Activated naive CD4-positive, alpha-beta T cell treated with Interleukin-2 at 50 U/mL for 16 hours (primary cell): Measurements from ENCODE around the gene KDM4C.

ENCODE experiments used
- DNase-seq: peaks from one replicate; pipeline ENCODE4 v3.0.0-alpha.2; 2020

The KDM4C gene

DNA sequence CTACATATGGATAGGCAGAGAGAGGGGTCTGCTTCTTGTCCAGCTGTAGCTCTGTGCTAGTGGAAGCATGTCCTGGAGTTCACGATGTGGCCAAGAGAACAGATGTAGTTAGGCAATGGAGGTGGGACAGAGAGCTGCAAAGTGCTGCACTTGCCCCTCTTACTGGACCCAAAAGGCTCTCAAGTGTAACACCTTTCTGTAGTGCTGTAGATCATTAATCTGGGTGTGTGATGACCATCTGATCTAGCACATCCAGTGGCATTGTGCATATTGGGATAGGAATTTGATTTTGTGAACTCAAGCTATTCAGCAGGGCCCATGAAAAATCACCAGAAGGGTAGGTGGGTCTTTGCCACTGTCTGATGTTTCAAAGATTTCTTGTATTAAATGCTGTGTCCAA is 151.4 kb downstream of the KDM4C start:
- DNase-seq, result no peak

GRCh38 chr9:6910032-6910431 is 152.3 kb downstream of the KDM4C start:
- DNase-seq, result no peak

- no peak for DNase-seq
Observed at GRCh38 chr9:6910497-6910896, 152.7 kb downstream of the KDM4C start.

DNA sequence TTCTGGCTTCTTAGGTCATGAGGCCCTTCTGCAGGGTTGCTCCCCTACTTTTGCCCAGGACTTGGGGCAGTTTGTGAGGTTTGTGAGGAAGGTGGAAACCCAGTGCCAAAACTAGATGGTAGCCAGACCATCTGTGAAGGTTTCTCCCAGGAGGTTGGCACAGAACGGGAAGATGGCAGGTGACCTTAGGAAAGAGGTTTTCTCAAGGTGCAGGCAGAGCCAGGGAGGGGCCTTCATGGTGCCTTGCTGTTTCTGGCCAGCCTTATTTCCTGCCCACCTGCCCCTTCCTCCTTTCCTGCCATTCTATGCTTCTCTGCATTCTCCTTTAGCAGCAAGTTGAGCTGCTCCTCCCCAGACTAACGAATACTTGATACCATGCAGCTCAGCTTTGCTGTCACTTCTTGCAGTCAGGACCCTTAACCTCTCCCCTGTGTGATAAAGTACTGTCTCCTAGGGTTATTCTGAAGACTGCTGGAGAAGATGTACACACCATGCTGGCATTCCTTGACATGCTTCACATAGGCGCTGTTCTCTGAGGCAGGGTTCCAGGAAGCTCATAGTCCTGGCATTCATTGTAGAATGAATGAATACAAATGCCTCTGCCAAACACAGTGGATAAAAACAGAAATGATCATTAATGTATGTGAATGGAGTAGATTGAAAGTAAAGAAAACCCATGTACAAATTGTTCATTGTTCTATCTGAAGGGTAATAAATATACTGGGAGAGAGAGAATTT is 154.3 kb downstream of the KDM4C start:
- no peak for DNase-seq

- no peak for DNase-seq
Observed at GRCh38 chr9:6915635-6916034, 157.9 kb downstream of the KDM4C start.

- DNase-seq, result no peak
Observed at GRCh38 chr9:6917162-6917561, 159.4 kb downstream of the KDM4C start.

DNA sequence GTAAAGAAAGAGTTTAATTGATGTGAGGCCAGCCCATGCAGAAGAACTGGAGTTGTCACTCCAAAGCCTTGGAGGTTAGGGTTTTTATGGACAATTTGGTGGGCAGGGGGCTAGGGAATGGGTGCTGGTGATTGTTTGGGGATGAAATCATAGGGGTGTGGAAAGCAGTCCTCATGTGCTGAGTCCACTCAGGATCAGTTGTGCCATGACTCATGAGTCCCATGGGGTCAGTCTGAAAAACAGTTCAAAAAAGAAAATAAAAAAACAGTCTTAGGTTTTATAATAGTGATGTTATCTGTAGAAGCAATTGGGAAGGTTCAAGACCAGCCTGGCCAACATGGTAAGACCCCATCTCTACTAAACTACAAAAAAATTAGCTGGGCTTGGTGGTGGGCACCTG is 162.3 kb downstream of the KDM4C start:
- no peak for DNase-seq

DNA sequence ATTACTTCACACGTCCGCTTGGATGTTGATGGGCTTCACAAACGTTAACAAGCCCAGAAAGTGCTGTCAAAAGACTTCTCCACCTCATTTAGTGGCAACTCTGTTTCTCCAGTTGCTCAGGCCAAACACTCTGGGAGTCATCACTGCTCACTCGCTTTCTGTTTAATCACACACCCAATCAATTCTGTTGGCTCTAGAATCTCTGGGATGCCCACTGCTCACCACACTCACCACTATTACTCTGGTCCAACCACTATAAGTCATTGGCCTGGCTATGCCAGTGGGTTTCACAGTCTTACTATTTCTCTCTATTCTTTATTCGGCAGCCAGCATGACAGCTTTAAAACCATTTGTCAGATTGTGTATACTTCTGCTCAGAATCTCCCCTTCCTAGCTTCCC is 163.5 kb downstream of the KDM4C start:
- no peak for DNase-seq

DNA sequence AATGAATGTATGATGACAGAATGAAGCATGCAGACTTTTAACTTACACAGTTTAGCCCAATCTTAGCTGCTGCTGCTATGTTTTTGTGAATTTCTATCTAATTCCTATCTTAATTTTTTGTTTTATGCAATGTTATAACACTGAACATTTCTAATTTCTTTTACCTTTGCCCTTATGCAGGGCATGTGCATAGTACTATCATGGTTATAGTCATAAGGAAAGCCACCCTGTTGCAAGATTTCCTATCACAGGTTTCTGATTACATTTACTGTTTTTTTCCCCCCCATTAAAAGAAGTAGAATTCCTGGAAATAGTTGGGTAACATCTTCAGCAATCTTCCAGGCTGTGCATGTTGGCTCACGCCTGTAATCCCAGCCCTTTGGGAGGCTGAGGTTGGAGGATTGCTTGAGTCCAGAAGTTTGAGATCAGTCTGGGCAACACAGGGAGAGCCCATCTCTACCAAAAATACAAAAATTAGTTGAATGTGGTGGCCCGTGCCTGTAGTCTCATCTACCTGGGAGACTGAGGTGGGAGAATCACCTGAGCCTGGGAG is 164.4 kb downstream of the KDM4C start:
- DNase-seq, result no peak

- no peak for DNase-seq
Observed at GRCh38 chr9:6922680-6923079, 164.9 kb downstream of the KDM4C start.

- no peak for DNase-seq
Observed at GRCh38 chr9:6923086-6923485, 165.3 kb downstream of the KDM4C start.

DNA sequence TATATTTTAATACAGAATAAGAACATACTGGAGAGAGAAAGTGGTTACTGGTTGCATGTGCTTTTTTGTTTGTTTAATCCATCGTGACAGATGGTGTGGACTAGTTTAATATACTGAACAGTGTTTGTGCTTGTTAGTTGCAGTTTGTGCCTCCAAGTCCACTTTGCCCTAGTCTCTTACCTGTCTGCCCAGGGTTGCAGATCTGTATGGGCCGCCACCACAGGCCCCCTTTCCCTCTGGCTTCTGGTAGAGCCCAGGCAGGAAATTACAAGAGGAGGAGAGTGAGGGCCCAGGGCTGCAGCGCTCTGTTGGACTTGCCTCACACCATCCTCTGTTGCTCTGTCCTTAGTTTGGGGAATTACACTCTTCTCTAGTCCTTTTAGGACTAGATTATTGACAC is 166.4 kb downstream of the KDM4C start:
- DNase-seq, result no peak

DNA sequence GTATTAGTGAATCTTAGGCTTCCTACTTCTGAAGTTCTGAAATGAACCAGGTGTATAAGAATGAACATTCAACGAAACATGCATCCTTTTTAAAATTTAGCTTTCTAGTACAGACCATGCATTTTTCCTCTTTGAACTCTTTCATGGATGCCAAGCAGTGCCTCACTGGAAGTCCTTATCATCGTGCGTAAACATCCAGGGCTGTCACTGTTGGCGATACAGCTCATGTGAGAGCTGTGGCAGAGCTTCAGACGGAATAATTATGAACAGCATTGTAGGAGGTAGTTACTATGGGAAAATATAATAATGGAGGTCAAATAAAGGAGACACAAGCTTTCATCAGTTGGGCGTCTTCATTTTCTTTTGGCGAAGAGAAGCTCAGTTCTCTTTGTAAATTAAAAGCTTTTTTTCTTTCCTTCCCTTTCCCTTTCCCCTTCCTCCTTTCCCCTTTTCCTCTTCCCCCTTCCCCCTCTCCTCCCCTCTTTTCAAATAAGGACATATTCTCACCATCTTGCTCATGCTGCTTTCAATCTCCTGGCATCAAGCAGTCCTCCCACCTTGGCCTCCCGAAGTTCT is 167.3 kb downstream of the KDM4C start:
- no peak for DNase-seq

GRCh38 chr9:6925836-6926235 is 168.1 kb downstream of the KDM4C start:
- DNase-seq, result no peak

DNA sequence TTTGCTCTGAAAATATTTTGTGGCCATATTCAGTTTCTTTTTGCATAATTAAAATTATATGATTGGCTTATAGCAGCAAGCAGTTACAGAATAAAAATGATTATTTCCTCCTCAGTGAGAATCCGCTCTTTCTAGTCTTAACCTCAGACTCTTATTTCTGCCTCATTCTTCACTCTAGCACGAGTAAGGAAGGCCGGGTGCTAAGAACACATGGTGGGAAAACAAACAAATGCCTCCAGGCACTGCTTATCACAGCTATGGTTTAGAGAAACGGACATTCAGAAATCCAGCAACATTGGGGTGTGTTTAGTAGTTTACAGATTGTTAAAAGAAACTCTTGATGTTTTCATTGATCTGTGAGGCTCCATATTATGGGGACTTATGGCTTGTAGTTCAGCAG is 168.7 kb downstream of the KDM4C start:
- no peak for DNase-seq

DNA sequence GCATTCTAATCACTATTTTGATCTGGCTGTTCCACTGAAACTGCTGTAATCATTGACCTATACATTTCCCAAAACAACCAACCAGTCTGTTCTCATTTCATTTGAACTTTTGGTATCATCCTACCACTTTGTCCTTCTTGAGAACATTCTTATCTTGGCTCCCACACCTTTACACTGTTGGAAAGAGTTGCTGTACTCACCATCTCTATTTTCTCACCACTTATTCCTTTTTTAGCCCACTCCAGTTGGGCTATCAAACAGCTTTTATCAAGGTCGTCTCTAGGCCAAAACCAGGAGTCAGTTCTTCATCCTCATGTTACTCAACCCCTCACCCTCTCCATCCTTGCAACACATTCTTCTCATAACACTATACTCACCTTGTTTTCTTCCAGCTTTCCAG is 170.1 kb downstream of the KDM4C start:
- DNase-seq, result no peak

DNA sequence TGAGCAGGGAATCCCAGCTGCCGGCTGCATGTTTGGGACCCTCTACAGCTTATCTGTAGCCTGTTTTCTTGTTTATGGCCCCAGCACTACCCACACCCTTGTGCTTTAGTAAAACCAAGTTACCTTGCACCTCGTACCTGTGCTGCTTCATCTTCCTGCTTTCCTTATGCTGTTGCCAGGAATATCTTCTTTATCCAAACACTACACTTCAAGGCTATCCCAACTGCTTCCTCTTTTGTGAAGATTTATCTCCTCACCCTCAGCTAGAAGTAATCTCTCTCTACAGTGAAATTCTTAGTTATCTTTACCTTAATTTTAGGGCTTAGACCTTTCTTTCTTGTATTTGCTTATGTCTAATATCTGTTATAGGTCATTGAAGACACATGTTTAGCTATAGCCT is 171.1 kb downstream of the KDM4C start:
- DNase-seq, result no peak

DNA sequence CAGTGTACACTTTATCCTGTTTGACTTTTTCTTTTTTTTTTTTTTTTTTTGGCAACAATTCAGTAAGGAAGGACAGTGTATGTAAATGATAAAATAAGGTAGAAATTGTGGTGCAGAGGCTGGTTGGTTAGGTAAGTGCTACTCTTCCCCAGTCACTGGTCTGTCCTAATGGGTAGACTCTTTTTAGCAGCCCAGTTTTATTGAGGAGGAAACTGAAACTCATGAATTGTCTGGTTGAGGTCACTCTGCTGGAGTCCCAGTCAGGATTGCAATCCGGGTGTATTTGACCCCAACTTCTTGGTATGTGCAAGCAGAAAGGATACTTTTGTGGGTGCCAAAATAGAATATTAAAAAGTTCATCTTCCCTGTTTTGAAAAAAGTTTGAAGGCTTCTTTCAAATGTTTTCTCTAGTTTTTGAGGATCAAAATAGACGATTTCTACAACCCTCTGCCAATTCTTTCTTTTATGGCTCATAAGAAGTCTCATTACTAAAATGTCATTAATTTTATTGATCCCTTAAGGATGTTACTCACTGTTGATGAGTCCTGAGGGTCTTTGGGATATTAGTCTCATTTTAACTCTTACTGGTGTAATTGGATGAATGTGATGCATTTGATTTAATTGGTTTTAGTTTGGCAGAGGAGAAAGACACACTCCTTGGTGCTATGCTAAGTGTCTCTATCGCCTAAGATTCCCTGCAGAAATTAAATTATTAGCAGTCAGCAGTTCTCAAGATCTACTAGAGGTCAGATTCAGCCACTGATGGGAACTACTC is 171.9 kb downstream of the KDM4C start:
- no peak for DNase-seq

DNA sequence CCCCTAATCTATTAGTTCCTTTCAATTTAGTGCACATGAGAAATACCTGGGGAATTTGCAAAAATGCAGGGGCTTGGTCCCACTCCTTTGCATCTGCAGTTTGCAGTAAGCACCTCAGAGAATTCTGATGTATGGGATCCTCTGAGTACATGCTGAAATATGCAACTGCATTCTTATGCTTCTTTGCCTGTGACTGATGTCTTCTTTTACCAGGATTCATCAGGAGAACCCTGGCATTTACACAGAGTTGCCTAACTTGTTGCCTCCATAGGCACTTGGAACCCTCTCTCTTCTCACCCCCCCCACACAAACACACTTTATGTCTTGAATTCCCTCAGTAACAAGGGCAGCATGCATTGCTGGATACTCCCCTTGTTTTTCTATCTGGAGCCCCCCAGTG is 173.1 kb downstream of the KDM4C start:
- no peak for DNase-seq

DNA sequence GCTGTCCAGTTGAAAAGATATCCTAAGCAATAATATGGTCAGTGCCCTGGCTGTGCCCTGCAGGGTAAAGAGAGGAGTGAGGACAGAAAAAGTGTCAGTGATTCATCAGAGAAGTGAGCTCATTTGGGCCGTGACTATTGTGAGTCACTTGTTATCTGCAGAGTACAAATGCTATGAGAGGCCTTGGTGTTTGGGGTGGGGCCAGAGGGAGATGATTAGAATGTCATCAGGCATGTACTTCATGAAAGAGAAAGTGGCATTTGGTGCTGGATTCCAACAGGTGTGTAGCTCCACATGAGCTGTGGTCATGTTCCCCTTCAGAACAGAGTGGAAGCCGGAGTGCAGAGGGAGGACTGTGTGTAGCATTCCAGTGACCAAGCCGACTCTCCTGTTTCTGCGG is 174.1 kb downstream of the KDM4C start:
- peak; percentile 33 for DNase-seq

DNA sequence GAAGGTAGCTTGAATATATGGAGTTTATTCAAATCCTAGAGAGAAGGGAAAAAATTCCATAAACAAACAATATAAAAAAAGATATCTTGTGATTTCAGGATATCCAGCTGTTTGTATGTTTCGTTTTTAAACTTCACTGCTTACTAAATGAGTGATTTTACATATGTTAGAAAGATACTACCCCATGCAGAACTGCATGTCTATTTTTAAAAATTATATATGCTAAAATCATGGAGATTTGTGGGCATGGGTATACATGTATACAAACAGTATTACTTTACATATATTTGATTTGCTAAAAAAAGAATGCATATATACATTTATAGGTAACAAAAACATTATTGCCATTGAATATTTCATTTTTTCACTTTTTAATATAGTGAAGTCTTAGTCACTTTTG is 178.3 kb downstream of the KDM4C start:
- no peak for DNase-seq

- no peak for DNase-seq
Observed at GRCh38 chr9:6937209-6937608, 179.4 kb downstream of the KDM4C start.

DNA sequence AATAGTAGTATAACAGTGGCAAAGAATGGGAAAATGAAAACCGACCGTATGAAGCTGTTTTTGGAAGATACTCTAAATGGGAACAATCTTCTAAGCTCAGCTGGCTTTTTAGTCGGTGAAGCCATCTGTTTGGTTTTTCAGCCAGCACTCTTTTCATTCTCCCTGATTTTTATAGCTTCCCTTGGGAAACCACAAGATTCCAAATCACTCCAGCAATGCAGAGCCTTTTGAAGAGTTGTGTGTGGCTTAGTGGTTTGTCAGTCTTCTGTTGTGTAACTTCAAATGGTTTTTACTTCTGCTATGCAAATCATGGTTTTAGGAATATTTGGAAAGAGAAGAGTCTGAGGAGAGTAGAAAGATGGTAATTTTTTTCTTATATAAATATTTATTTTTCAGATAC is 180.7 kb downstream of the KDM4C start:
- DNase-seq, result no peak

DNA sequence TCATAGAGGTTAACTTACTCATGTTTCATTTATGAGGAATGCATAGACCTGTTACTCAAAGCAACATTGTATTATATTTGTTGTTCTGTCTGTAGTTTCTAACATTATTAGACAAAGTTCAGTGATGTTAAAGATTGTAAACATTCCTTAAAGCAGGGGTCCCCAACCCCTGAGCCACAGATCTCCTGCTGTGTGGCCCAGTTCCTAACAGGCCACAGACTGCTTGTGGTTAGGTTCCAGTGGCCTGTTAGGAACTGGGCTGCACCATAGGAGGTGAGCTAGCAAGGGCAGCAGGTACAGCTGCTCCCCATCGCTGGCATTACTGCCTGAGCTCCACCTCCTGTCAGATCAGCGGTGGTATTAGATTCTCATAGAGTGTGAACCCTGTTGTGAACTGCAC is 181.1 kb downstream of the KDM4C start:
- no peak for DNase-seq
